ENCODE data around the gene SLC17A9. TPM values are rescaled to one million over a fixed set of nuclear protein-coding genes. Genes with fewer than 3 reads are reported as not detected.

The SLC17A9 gene
- total RNA-seq, 1 donor from 2014 or later: 1.5 TPM

DNA sequence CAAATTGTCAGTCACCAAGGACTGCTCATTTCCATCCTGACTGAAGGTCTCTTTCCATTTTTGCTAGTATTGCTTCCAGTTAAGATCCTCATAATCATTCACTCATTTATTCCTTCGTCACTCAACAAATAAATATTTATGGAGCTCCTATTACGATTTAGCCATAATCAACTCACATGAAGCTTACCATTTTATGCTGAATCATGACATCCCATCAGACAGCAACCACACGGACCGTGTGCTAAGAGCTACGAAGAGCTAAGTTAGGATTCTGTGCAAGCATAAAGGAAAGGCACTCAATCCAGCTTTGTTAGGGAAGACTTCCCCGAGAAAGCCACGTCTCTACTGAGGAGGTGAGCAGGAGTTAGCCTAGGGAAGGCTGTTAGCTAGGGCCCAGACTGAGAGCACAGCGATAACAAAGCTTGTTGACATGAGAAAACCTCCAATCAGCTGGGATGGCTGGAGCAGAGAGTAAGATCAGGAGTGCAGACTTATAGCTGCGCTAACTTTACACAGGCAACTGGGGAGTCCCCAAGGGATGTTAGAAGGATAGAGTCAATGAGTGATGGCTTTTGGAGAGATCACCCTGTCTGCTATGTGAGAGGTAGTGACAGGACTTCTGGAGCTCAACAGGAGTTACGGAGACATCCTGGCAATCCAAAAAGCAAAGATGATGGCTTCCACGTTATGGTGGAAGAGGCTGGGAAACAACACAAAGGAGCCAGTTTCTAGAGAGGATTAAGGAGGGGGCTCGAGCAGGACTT lies 17.1 kb upstream of the SLC17A9 start:
- intact Hi-C loops (cut with micrococcal nuclease): no loop called here
- no peak for ATAC-seq

DNA sequence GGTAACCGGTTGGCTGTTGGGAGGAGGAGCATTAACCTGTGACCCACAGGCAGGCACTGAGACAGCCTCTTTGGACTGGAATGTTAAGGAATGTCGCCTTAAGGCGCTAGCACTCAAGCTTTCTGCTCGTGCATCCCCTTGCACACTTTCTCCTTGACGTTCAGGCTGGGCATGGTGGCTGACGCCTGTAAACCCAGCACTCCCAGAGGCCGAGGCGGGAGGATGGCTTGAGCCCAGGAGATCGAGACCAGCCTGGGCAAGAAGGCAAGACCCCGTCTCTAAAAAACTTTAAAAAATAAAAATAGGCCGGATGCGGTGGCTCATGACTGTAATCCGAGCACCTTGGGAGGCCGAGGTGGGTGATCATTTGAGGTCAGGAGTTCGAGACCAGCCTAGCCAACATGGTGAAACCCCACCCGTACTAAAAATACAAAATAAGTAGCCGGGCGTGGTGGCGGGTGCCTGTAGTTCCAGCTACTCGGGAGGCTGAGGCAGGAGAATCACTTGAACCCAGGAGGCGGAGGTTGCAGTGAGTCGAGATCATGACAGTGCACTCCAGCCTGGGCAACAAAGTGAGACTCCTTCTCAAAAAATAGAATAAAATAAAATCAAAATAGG lies 16.4 kb upstream of the SLC17A9 start:
- DNase-seq (no peak), ATAC-seq (no peak)
- intact Hi-C loops (cut with micrococcal nuclease): no loop called here

More for the DNA sequence above, 17.1 kb upstream of the SLC17A9 start:
- DNase-seq: no peak

DNA sequence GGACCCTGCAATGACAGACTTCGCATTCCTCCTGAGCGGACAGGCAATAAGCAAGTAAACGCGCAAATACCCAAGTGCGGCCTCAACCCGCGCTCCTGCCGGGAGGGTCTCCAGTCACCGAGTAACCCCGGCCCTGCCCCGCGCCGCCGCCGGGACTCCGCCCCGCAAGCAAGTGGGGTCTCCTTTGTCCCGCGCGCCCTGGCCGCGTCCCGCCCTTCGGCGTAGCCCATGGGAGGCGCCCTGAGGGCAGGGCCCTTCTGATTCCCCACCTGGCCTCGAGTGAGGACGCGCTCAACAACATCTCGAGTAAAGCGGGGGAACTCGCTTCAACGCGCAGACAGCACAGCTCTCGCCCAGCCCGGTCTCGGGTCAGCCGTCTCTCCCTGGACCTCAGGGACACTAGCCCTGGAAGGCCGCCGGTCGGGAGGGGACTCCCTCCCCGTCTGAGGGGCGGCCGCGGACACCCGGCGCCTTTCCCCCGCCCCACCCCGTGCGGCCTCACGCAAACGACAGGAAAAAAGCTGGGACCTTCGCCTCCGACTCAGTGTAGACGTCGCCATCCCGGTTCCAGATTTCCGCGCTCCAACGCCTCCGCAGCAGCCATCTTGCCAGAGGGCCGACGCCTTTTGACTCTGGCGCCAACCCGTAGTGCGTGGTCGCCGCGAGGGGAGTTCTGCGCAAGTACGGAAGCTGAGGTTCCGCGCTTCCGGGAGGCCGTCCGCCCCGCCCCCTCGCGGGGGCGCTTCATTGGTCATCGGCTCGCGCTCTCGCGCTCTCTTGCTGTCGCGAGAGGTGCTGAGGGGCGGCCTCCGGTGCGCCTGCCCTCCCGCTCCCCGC lies 15.0 kb upstream of the SLC17A9 start:
- intact Hi-C loops (cut with micrococcal nuclease): no loop called here
- peak; percentile 99 for DNase-seq
- peak; percentile 95 for ATAC-seq

DNA sequence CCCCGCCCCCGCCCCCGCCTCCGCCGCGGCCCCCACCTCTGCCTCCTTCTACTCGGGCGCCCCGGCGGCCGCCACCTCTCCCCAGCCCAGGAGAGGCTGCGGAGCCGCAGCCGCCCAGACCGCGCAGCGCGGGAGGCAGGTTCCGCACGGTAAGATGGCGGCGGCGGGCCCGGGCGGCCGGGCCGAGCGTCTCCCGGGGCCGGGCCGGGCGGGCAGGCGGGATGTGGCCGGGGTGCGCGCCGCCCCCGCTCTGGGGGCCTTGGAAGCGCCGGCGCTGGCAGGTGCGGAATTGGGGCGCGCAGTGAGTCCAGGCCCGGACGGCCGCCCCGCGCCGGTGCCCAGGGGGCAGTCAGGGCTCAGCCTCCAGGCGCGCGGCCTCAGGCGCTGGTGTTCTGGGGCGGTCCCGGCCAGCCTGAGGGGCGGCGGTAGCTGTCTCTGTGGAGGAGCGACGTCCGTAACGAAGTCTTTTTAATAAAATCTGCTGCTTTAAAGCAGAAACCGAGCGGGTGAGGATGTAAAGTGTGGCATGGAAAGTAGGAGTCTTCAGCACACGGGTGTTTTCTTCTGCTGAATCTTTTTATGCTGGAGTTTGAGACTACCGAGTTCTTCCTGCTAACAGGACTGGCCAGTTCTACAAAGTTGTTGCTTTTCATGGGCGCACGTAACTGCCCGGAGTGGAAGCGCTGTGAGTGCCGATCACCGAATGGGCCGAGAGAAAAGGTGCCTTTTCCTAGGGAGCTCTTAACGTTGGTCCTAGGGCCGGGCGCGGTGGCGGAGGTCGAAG lies 14.2 kb upstream of the SLC17A9 start, which contains the start of gene GID8:
TSS of gene GID8 (plus strand) at position 43 of the 784 bp plus-strand sequence. CDS start 3,356 bp downstream, outside the sequence.
- peak; percentile 72 for DNase-seq

DNA sequence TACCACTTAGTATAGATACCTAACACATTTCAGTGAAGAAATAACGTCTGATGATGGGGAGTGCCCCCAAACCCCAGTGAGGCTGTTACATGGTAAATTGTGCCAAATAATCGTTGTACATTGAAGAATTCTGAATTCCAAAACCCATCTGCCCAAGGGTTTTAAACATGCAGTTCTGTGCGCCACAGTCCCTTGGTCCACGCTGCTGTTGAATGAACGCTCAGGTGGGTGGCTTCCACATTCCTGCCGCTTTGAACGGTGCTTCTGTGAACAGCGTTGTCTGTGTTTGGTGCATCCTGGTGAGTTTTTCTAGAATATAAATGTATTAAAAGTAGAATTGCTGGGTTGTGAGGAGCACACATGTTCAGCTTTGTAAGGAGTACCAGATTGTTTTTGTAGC lies 11.6 kb upstream of the SLC17A9 start:
- DNase-seq: no peak
- ATAC-seq: no peak
- intact Hi-C loops (cut with micrococcal nuclease): no loop called here

More for the DNA sequence above, 14.2 kb upstream of the SLC17A9 start, which contains the start of gene GID8:
- intact Hi-C loops (cut with micrococcal nuclease): no loop called here
- peak; percentile 42 for ATAC-seq

DNA sequence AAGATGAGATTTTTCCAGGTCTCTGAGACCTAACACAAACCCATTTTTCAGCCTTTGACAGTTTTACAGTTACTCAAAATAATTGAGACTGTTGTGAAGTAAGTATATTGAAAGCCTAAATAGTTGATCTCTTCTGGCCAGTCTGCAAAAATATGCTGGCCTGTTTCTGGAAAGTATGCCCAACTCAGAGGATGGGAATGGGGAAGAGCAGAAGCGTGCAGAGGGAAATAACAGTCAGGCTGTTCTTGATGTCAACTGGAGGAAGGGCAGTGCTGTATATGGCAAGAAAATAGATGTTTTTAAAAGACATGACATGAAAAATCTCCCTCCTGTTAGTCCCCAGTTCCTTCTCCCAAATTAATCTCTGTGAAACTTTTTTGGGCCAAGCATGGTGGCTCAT lies 10.7 kb upstream of the SLC17A9 start:
- intact Hi-C loops (cut with micrococcal nuclease): no loop called here
- ATAC-seq (no peak), DNase-seq (no peak)

DNA sequence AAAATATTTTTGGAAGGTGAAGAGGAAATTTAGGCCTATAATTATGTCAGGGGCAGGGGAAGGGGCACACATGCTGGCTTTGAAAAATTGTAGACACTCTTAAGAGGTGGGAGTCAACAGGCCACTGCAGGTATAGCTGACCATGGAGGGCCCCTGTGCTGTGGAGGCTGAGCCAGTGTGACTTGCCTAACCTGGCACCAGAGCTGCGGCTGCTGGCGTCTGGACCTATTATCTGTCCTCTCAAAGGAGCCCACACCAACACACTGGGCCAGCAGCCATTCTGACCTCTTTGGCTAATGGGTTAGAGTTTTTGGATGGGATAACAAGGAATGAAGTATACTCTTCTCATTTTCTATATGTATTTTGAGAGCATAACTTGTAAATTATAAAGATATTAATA lies 10.1 kb upstream of the SLC17A9 start:
- intact Hi-C loops (cut with micrococcal nuclease): no loop called here
- DNase-seq: peak; percentile 70
- ATAC-seq: peak; percentile 18

DNA sequence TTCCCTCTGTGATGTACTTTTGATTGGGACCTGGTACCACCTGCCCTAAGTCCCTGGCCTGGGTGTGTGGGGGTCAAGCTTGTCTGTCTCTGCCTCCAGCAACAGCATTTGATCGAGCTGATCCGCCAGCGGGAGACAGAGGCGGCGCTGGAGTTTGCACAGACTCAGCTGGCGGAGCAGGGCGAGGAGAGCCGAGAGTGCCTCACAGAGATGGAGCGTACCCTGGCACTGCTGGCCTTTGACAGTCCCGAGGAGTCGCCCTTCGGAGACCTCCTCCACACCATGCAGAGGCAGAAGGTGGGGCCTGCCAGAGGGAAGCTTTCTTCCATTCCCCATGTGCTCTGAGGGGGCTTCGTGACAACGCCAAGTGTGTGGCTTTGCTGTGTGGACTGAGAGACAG lies 9.1 kb upstream of the SLC17A9 start:
- intact Hi-C loops (cut with micrococcal nuclease): no loop called here
- DNase-seq: peak; percentile 7
- ATAC-seq: no peak

DNA sequence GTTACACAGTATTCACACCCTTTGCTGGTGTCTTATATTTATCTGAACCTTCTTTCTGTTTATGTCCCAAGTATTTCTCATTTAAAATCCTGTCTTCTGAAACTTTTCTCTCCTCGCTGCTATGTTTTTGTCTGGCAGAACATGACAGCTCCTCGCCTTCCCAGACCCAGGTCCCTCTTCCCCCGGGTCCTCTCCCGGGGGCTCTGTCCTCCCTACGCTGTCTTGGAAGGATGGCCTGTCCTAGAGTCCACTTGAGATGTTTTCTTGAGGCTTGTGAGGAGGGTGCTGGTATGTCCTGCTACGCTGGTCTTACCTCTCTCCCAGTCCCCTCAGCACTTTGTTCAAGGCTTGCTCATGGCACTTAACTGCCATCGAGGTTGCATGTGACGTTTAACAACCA lies 8.3 kb upstream of the SLC17A9 start:
- DNase-seq (peak; percentile 10), ATAC-seq (no peak)
- intact Hi-C loops (cut with micrococcal nuclease): no loop called here

DNA sequence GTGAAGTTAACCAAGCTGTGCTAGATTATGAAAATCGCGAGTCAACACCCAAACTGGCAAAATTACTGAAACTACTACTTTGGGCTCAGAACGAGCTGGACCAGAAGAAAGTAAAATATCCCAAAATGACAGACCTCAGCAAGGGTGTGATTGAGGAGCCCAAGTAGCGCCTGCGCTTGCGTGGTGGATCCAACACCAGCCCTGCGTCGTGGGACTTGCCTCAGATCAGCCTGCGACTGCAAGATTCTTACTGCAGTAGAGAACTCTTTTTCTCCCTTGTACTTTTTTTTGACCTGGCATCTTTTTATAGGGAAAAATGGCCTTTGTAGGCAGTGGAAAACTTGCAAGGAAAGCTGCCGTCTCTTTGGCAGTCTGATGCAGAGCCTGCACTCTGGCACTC lies 7.8 kb upstream of the SLC17A9 start:
- ATAC-seq: no peak
- DNase-seq: peak; percentile 12
- intact Hi-C loops (cut with micrococcal nuclease): no loop called here

DNA sequence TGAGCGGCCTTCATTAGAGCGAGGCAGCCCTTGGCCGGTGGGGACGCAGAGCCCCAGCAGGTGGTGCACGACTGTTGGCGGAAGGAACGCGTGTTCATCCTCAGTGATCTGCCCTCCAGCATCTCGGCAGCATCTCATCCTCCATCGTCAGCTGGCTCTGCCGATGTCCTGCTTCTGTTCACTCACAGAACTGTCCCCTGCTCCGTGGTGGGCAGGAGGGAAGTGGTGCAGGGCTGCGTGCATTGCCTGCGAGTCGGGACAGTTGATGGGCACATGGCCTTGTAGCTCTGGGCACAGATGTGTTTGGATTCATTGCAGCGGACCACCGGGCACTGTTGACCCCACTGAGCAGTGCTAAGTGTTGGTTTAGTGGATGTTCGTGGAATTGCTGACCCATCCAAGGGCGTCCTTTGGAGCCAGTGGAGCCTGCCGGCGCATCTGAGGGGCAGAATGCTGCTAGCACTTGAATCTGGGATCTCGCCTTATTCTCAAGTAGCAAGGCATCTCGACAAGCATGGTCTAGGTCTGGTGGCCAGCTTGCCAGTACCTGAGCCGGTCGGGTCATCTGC lies 6.7 kb upstream of the SLC17A9 start:
- intact Hi-C loops (cut with micrococcal nuclease): no loop called here
- DNase-seq (peak; percentile 19), ATAC-seq (no peak)

DNA sequence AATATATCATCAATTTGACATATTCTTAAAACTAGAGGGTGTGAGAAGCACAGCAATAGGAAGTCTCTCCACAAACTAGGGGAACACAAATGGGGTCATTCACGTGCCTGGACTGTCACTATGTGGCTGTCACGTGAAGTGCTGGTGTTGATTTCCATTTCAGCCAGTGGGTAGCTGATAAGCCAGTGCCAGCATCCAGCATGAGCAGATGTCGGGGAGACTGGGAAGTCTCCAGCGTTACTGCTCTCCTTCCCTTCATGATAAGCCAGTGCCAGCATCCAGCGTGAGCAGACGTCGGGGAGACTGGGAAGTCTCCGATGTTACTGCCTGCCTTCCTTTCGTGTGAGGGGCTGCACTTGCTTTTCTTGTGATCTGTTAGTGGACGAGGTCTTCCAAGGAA lies 5.6 kb upstream of the SLC17A9 start:
- intact Hi-C loops (cut with micrococcal nuclease): no loop called here
- peak; percentile 90 for ATAC-seq
- DNase-seq: peak; percentile 52

DNA sequence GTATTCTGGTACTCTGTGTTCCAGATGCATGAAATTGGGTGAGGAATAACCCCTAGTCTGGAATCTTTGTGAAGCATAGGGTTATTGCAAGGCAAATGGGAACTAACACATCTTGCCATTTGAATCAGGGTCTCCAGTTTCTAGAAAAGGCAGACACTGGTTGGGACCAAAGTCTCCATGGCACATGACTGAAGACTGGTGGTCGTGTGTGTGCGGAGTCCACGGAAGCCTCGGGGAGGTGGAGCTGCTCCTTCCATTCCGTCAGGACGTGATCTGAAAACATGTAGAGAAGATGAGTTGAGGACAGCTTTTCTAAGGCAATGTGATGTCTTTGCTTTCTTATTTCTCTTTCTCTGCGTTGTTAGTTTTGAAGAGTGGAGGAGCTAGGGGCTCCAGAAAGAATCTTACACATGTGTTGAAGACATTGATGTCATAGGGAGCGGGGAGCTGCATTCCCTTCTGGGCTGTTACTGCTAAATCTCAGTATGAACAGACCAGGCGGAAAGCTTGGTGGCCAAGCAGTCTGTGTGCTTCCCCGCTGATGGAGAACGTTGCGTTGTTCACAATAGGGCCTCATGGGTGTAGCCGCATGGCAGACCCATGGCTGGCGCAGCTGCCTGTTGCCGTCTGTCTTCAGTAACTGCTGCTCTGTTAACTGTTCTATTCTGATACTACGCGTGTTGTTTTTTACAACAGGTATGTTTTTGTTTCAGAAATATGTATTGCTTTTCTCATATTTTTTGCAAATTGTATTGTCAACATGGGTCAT lies 4.8 kb upstream of the SLC17A9 start:
- no peak for ATAC-seq
- intact Hi-C loops (cut with micrococcal nuclease): no loop called here
- no peak for DNase-seq

DNA sequence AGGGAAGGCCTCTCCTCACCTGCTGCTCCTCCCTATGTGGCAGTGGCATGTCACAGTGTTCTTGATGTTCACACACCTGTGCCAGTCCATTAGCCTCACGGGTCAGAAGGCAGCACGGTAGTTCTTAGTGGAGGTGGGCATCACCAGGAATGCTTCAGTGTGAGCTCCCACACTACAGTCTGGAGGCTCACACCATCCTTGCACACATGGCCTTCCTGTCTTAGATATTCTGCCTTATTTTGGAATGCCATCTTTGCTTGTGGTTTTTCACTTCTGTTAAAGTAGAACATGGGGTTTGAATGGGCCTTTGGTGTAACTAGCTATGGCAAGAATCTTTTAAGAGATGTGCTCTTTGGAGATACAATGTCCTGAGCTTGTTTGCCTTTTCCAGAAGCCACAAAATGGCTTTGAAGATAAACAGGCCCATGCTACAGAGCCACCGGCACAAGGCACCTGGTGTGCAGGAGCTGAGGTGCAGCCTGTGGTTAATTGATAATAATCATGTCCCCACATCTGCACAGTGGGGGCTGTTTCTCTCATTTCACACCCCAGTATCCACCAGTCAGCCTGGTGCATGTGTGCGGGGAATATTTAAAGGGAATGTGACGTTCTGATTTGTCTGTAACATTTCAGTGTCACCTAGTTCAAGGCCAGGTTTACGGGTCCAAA lies 3.2 kb upstream of the SLC17A9 start:
- DNase-seq (no peak), ATAC-seq (no peak)
- intact Hi-C loops (cut with micrococcal nuclease): no loop called here

DNA sequence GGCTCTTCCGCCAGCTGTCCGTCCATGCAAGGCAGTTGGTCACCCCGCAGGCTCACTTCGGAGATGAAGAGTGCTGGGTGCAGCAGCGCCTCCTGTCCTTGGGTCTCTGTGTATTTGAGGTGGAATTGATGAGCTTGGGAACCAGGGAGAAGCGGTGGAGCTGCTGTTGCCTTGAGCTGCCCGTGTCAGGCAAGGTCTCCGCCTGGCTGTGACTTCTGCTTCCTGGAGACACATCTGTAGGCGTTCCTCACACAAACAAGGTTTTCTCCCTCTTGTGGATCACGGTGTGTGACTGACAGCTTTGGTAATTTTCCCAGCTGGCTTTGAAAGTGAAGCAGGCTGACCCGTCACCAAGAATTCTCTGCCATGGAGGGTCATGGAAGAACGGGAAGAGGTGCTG lies 2.5 kb upstream of the SLC17A9 start:
- ATAC-seq (no peak), DNase-seq (no peak)
- intact Hi-C loops (cut with micrococcal nuclease): no loop called here

DNA sequence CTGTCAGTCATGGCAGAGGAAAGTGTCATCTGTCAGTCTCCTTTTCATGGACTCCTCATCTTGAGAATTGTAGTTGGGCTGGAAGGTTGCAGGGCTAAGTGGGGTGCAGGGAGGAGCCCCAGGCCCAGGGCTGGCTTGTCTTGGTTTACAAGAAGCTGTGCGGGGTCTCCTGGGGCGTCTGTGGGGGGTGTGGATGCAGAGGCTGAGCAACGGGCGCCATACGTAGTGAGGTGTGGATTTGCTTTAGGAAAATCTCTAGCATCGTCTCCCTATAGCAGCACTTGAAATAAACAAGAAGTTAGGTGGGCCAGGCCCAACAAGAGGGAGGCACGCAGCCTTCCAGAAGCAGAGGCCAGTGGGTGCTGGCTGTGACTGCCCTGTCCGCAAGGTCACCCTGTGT lies 1.8 kb upstream of the SLC17A9 start:
- DNase-seq (no peak), ATAC-seq (no peak)
- intact Hi-C loops (cut with micrococcal nuclease): no loop called here

DNA sequence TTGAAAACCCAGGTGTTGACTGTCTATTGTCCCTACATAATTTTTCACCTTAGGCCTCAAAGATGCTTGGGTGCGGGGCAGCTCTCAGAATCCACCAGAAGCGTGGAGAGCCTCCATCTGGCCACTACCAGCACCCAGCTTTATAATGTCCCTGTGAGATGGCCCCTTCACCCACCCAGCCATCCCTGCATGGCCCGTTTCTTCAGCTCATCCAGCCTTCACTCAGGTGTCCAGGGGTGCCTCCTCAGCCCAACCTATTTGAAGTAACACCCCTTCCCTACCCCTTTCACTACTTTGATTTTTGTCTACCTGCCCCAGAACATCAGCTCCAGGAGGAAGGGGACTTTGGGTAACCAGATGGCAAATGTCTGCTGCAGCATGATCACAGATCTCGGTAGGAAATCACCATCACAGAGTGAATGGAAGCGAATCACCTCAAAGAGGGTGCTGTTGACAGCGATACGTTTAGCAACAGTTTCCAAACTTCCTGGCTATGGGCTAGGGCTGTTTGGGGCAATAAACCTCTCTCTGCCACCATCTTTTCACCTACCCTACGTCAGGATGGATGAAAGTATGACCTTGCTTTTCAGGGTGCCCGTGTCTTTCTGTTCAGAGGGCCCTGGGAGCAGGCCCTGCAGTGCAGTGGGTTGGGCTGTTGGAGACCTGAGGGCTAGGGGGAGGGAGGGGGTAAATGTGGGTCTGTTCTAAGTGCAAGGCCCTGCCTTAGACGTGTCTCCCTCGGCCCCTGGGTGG lies 1.2 kb upstream of the SLC17A9 start:
- intact Hi-C loops (cut with micrococcal nuclease): no loop called here
- ATAC-seq (no peak), DNase-seq (no peak)
